Measurements from ENCODE around the gene PRSS36. TPM values are rescaled to one million over a fixed set of nuclear protein-coding genes. Genes with fewer than 3 reads are reported as not detected.
A peak's percentile ranks its signal among the peaks of the same experiment; 100 is the strongest.

PRSS36 gene
- total RNA-seq, 2 experiments from 2014 or later, result not detected

DNA sequence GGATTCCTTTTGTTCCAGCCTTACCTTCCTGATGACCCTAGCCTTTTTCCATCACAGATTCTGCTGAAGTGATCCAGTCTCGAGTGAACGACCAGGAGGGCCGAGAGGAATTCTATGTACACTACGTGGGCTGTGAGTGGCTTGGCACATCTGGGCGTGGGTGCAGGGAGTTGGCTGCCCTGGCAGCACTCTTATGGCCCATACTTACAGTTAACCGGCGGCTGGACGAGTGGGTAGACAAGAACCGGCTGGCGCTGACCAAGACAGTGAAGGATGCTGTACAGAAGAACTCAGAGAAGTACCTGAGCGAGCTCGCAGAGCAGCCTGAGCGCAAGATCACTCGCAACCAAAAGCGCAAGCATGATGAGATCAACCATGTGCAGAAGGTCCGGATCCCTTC lies 29.7 kb downstream of the PRSS36 start:
- peaks cover 10% of the 10 kb centered on the region for H4K20me1 ChIP-seq (ENCODE audit: insufficient read depth, low read length)
- POLR2A ChIA-PET, result interaction anchor here (0.5 to 0.6 kb wide), 2 partner anchors 63 to 448 kb away, joined by 3 read pairs; no protein-coding TSS in a partner anchor
- intact Hi-C loops (cut with micrococcal nuclease; ENCODE audit: unreplicated experiment), result no loop called here
- H3K9me2 ChIP-seq (ENCODE audit: insufficient read depth, low read length), result no peaks in the 10 kb centered on the region
- H3K27ac ChIP-seq (ENCODE audit: low read depth, low read length, poor library complexity, severe bottlenecking), result no peak overlapping the region
- DNase-seq (ENCODE audit: low spot score), result no peak
- BruUV-seq (replicated peaks), result no TSS peak
- no peak for TF ChIP-seq EZH2phosphoT487 (IDR thresholded peaks at IDR 0.05; ENCODE audit: borderline replicate concordance, low read depth, low read length)
- TF ChIP-seq, protein P1, sequence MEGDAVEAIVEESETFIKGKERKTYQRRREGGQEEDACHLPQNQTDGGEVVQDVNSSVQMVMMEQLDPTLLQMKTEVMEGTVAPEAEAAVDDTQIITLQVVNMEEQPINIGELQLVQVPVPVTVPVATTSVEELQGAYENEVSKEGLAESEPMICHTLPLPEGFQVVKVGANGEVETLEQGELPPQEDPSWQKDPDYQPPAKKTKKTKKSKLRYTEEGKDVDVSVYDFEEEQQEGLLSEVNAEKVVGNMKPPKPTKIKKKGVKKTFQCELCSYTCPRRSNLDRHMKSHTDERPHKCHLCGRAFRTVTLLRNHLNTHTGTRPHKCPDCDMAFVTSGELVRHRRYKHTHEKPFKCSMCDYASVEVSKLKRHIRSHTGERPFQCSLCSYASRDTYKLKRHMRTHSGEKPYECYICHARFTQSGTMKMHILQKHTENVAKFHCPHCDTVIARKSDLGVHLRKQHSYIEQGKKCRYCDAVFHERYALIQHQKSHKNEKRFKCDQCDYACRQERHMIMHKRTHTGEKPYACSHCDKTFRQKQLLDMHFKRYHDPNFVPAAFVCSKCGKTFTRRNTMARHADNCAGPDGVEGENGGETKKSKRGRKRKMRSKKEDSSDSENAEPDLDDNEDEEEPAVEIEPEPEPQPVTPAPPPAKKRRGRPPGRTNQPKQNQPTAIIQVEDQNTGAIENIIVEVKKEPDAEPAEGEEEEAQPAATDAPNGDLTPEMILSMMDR (conservative IDR thresholded peaks at IDR 0.05; ENCODE audit: low read length), result no peak
- no peak overlapping the region for H2AFZ ChIP-seq (ENCODE audit: low read length)
- H3K79me2 ChIP-seq (ENCODE audit: insufficient read depth, low read depth, low read length), result peaks cover 20% of the 10 kb centered on the region
- H3K4me3 ChIP-seq (ENCODE audit: low read depth, low read length, poor library complexity, severe bottlenecking), result no peak overlapping the region
- peaks cover 8% of the 10 kb centered on the region for H3K4me1 ChIP-seq (ENCODE audit: insufficient read depth, low read length, poor library complexity, severe bottlenecking)
- no peak overlapping the region for H3K4me2 ChIP-seq (ENCODE audit: low read length)
- no peaks in the 10 kb centered on the region for H3K9me3 ChIP-seq (ENCODE audit: low read length)
- CTCF ChIA-PET (ENCODE audit: unreplicated experiment), result interaction anchor here (1.1 kb wide), 1 partner anchor 22 kb away, joined by 5 read pairs; no protein-coding TSS in a partner anchor
- H3K36me3 ChIP-seq (ENCODE audit: insufficient read depth, low read length), result peaks cover 56% of the 10 kb centered on the region

DNA sequence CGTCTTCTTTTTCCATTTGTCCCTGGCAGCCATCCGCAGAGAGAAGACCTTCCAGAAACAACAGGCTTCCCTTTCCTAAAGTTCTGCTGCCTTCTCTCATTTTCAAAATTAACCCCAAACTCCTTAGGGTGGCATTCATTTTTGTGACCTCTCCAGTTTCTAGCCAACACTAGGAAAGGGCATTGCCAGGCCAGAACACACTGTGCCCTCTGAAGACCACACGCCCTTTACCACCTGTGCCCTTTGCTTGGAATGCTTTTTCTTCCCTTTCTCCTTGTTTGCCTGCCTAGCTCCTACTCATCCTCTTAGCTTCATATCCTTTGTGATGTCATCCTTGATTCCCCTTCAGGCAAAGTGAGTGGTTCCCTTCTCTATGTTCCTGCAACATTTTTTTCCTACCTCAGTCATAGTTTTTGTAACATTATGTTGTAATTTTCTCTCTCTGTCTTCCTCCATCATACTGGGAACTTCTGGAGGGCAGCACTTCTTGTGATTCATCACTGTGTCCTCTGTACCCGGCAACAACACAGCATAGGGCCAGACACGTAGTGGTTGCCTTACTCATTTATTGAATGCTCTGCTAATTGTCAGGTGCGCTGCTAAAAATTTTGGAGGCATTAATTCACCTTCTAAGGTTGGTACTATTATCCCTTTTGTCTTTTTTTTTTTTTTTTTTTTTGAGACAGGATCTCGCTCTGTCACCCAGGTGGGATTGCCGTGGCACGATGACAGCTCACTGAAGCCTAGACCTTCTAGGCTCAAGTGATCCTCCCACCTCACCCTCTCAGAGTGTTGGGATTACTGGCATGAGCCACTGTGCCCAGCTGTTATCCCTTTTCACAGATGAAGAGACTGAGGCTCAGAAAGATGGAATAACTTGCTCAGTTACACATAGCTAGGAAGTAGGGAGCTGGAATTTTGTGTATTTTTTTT lies 31.4 kb downstream of the PRSS36 start:
- ChIA-PET POLR2A (interaction anchor here (0.7 to 2.8 kb wide), 10 partner anchors 11 to 165 kb away, joined by 3 to 16 read pairs (median 4); partner anchors contain the start of genes BCKDK, PRSS8 and VKORC1), CTCF (ENCODE audit: unreplicated experiment) (interaction anchor here (0.9 kb wide), 1 partner anchor 23 kb away, joined by 6 read pairs; no protein-coding TSS in a partner anchor)
- H3K4me1 ChIP-seq (ENCODE audit: insufficient read depth, low read length, poor library complexity, severe bottlenecking), result peaks cover 8% of the 10 kb centered on the region
- peaks cover 46% of the 10 kb centered on the region for H3K36me3 ChIP-seq (ENCODE audit: insufficient read depth, low read length)
- intact Hi-C loops (cut with micrococcal nuclease; ENCODE audit: unreplicated experiment), result loop anchor here (10.0 kb wide), 1 partner anchor 336 kb away; the partner anchor contains the start of gene ARMC5
- H3K9me2 ChIP-seq (ENCODE audit: insufficient read depth, low read length), result no peaks in the 10 kb centered on the region
- BruUV-seq (replicated peaks), result TSS peak; percentile 59
- peak overlapping the region; percentile 81 for H3K4me3 ChIP-seq (ENCODE audit: low read depth, low read length, poor library complexity, severe bottlenecking)
- H3K4me2 ChIP-seq (ENCODE audit: low read length), result peak overlapping the region; percentile 83
- no peak for DNase-seq (ENCODE audit: low spot score)
- H3K9me3 ChIP-seq (ENCODE audit: low read length), result no peaks in the 10 kb centered on the region
- H4K20me1 ChIP-seq (ENCODE audit: insufficient read depth, low read length), result peaks cover 10% of the 10 kb centered on the region
- H3K27ac ChIP-seq (ENCODE audit: low read depth, low read length, poor library complexity, severe bottlenecking), result no peak overlapping the region
- peaks cover 20% of the 10 kb centered on the region for H3K79me2 ChIP-seq (ENCODE audit: insufficient read depth, low read depth, low read length)
- no peak for TF ChIP-seq EZH2phosphoT487 (IDR thresholded peaks at IDR 0.05; ENCODE audit: borderline replicate concordance, low read depth, low read length)
- TF ChIP-seq, protein P1 (conservative IDR thresholded peaks at IDR 0.05; ENCODE audit: low read length), result no peak
- H2AFZ ChIP-seq (ENCODE audit: low read length), result no peak overlapping the region
